ENCODE data around the gene FAM110A.

Gene FAM110A

DNA sequence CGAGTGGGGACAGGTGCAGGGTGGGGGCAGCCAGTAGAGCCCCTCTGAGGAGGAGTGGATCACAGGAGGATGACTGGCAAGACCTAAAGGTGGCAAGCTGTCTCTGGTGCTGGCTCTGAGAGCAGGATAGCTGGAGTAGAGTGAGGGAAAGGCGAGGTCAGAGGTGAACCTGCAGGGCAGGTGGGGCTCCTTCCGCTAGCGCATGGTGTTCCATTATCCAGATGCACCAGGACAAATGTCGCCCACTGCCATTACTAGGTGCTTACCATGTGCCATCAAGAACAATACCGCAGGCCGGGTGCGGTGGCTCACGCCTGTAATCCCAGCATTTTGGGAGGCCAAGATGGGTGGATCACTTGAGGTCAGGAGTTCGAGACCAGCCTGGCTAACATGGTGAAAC is 18.3 kb upstream of the FAM110A start:
- Histone ChIP-seq H3K9me3 (ENCODE audit: control insufficient read depth, insufficient read depth, low read length) (no peaks in the 10 kb centered on the region), H3K27me3 (ENCODE audit: control insufficient read depth, insufficient read depth, low read length) (no peaks in the 10 kb centered on the region), H3K36me3 (ENCODE audit: control insufficient read depth, insufficient read depth, low read length) (no peaks in the 10 kb centered on the region), H3K9ac (ENCODE audit: low read depth, low read length) (no peak overlapping the region), H3K4me3 (ENCODE audit: low read depth, low read length) (no peak overlapping the region), H3K4me1 (ENCODE audit: control insufficient read depth, insufficient read depth, low read length) (no peaks in the 10 kb centered on the region)

DNA sequence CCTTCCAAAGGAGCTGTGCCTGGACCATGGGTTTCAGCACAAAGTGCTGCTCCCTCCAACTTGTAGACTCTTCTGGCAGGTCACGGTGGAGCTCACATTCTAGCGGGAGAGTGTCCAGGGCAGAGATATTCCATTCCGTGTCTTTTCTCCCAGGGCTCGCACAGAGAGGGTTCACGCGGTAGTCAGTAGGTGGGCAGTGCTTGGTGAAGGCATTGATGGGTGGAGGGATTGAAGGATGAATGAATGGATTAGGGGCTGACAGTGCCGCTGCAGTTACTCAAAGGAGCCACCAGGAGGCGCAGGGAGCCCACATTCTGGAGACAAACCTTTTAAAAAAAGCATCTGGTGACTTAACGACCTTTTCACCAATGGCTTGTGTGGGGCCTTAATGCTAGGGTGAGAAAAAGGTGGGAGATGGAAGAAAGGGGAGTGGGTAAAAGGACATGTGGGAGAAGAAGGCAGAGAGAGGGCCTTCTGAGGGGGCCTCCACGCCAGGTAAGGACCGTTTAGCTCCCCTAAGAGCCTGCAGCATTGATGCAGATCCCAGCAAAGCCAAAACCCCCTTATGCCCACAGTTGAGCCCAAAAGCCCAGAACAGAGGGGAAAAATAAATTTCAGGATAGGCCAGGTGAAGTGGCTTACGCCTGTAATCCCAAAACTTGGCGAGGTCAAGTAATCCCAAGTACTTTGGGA is 17.5 kb upstream of the FAM110A start:
- H3K4me1 ChIP-seq (ENCODE audit: control insufficient read depth, insufficient read depth, low read length): no peaks in the 10 kb centered on the region
- no peaks in the 10 kb centered on the region for H3K36me3 ChIP-seq (ENCODE audit: control insufficient read depth, insufficient read depth, low read length)
- H3K9me3 ChIP-seq (ENCODE audit: control insufficient read depth, insufficient read depth, low read length): no peaks in the 10 kb centered on the region
- H3K27me3 ChIP-seq (ENCODE audit: control insufficient read depth, insufficient read depth, low read length): no peaks in the 10 kb centered on the region
- H3K4me3 ChIP-seq (ENCODE audit: low read depth, low read length): peak overlapping the region; percentile 32
- no peak overlapping the region for H3K9ac ChIP-seq (ENCODE audit: low read depth, low read length)

DNA sequence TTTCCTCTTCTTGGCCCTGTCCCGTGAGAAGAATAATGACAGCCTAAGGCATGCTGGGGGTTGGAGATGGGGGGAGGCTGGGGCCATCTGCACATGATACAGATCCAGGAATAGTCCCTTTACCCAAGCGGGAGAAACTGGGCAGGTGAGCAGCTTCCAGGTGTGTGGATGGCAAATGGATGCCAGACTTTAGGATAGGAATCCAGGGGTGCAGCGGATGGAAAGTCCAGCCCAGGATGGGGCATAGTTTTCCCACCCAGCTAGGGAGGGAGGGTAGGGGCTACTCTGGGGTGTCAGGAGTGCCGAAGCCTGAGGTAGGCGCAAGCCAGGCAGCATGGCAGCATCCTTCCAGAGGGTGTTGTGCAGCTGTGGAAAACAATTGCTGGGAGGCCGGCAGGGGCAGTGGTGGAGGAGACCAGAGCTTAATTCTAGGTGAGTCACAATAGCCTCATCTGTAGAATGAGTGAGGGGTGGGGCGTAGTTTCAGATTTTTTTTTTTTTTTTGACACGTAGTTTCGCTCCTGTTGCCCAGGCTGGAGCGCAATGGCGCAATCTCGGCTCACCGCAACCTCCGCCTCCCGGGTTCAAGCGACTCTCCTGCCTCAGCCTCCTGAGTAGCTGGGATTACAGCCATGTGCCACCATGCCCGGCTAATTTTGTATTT is 15.4 kb upstream of the FAM110A start:
- Histone ChIP-seq H3K36me3 (ENCODE audit: control insufficient read depth, insufficient read depth, low read length) (no peaks in the 10 kb centered on the region), H3K27me3 (ENCODE audit: control insufficient read depth, insufficient read depth, low read length) (no peaks in the 10 kb centered on the region), H3K4me3 (ENCODE audit: low read depth, low read length) (no peak overlapping the region), H3K9ac (ENCODE audit: low read depth, low read length) (no peak overlapping the region), H3K4me1 (ENCODE audit: control insufficient read depth, insufficient read depth, low read length) (no peaks in the 10 kb centered on the region), H3K9me3 (ENCODE audit: control insufficient read depth, insufficient read depth, low read length) (no peaks in the 10 kb centered on the region)

DNA sequence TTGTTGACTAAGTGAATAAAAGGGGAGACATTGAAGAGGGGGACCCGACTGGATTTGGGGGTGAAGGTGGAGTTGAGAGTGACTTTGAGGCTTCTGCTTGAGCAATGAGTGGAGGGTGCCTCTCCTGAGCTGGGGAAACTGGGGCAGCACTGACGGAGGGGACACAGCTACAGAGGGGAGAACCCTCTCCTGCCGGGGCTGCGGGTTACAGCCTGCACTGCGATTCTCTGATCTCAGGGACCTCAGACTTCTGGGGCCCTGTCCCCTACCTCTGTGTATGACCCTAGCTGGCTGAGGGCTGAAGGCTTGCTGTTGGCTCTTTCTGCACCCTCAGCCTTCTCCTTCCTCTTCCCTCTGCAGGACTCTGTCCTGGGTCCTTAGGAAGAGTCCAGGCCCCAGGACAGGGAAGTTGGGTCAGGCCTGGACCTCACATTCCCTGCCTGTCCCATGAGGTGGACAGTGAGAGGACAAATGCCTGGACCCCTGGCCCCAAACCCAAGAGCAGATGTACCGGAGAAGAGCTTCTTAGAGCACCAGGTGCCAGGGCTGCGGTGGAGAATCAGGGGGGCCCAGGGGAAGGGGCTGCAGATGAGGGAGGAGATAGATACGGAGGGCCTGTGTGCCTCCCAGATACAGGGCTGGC is 13.7 kb upstream of the FAM110A start:
- Histone ChIP-seq H3K9ac (ENCODE audit: low read depth, low read length) (no peak overlapping the region), H3K9me3 (ENCODE audit: control insufficient read depth, insufficient read depth, low read length) (no peaks in the 10 kb centered on the region), H3K27me3 (ENCODE audit: control insufficient read depth, insufficient read depth, low read length) (no peaks in the 10 kb centered on the region), H3K4me1 (ENCODE audit: control insufficient read depth, insufficient read depth, low read length) (no peaks in the 10 kb centered on the region), H3K4me3 (ENCODE audit: low read depth, low read length) (no peak overlapping the region), H3K36me3 (ENCODE audit: control insufficient read depth, insufficient read depth, low read length) (no peaks in the 10 kb centered on the region)

DNA sequence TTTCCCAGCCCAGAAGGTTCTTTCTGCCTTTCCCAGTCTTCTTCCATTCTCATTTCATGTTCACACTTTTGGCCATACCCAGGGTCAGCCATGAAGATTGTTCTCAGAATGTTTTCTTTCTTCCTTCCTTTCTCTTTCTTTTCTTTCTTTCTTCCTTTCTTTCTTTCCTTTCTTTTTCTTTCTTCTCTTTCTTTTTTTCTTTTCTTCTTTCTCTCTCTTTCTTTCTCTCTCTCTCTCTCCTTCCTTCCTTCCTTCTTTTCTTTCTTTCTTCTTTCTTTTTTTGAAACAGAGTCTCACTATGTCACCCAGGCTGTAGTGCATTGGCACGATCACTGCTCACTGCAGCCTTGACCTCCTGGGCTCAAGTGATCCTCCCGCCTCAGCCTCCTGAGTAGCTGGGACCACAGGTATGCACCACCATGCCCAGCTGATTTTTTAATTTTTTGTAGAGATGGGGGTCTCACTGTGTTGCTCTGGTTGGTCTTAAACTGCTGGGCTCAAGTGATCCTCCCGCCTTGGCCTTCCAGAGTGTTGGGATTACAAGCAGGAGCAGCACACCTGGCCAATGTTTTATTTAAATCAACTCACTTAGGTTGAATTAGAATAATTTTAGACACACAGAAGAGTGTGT is 13.1 kb upstream of the FAM110A start:
- H3K4me3 ChIP-seq (ENCODE audit: low read depth, low read length): no peak overlapping the region
- no peaks in the 10 kb centered on the region for H3K27me3 ChIP-seq (ENCODE audit: control insufficient read depth, insufficient read depth, low read length)
- no peaks in the 10 kb centered on the region for H3K4me1 ChIP-seq (ENCODE audit: control insufficient read depth, insufficient read depth, low read length)
- H3K36me3 ChIP-seq (ENCODE audit: control insufficient read depth, insufficient read depth, low read length): no peaks in the 10 kb centered on the region
- H3K9me3 ChIP-seq (ENCODE audit: control insufficient read depth, insufficient read depth, low read length): no peaks in the 10 kb centered on the region
- no peak overlapping the region for H3K9ac ChIP-seq (ENCODE audit: low read depth, low read length)

DNA sequence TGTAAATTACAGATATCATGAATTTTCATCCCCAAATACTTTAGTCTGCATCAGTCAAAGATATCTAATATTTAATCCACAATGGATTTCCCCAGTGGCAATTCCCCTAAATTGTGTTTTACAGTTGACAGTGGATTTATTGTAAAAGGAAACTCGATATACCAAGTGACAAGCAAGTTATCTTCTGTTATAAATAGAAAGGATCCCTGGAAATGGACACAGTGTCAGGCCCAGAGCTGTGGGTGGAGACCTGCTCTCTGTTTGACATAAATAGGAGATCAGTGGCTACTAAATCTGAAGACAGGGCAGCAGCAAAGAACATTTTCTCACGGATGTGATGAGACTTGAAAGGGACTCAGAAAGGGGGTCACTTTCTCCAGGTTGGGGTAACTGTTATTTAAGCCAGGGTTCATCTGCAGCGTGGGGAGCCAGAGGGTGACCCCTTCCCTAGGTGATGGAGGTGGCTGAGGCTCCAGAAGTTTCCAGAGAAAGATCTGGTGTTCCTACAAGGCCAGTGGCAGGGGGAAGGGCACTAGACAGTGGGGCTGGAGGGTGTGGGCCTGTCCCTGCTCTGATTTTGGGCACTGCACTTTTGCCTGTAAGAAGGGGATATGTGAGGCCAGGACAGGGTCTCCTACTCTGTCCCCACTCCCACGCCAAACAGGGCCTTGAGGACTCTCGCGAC is 12.3 kb upstream of the FAM110A start:
- H3K9me3 ChIP-seq (ENCODE audit: control insufficient read depth, insufficient read depth, low read length): no peaks in the 10 kb centered on the region
- no peak overlapping the region for H3K9ac ChIP-seq (ENCODE audit: low read depth, low read length)
- H3K36me3 ChIP-seq (ENCODE audit: control insufficient read depth, insufficient read depth, low read length): no peaks in the 10 kb centered on the region
- H3K4me1 ChIP-seq (ENCODE audit: control insufficient read depth, insufficient read depth, low read length): no peaks in the 10 kb centered on the region
- H3K27me3 ChIP-seq (ENCODE audit: control insufficient read depth, insufficient read depth, low read length): no peaks in the 10 kb centered on the region
- no peak overlapping the region for H3K4me3 ChIP-seq (ENCODE audit: low read depth, low read length)

DNA sequence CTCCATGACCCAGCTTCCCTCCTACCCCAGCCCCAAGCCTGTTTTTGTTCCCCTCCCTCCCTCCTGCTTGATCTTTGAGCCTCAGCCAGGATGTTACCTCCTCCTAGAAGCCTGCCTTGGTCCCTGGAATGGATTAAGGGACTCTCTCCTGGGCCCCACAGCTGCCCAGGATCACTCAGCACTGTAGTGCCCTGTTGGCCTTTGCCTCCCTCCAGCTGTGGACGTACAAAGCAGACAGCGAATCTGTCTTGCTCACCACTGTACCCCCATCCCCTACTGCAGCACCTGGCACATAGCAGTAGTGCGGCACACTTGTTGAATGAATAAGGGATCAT is 11.8 kb upstream of the FAM110A start:
- H3K36me3 ChIP-seq (ENCODE audit: control insufficient read depth, insufficient read depth, low read length): no peaks in the 10 kb centered on the region
- no peaks in the 10 kb centered on the region for H3K4me1 ChIP-seq (ENCODE audit: control insufficient read depth, insufficient read depth, low read length)
- no peak overlapping the region for H3K4me3 ChIP-seq (ENCODE audit: low read depth, low read length)
- H3K9me3 ChIP-seq (ENCODE audit: control insufficient read depth, insufficient read depth, low read length): no peaks in the 10 kb centered on the region
- no peak overlapping the region for H3K9ac ChIP-seq (ENCODE audit: low read depth, low read length)
- no peaks in the 10 kb centered on the region for H3K27me3 ChIP-seq (ENCODE audit: control insufficient read depth, insufficient read depth, low read length)

DNA sequence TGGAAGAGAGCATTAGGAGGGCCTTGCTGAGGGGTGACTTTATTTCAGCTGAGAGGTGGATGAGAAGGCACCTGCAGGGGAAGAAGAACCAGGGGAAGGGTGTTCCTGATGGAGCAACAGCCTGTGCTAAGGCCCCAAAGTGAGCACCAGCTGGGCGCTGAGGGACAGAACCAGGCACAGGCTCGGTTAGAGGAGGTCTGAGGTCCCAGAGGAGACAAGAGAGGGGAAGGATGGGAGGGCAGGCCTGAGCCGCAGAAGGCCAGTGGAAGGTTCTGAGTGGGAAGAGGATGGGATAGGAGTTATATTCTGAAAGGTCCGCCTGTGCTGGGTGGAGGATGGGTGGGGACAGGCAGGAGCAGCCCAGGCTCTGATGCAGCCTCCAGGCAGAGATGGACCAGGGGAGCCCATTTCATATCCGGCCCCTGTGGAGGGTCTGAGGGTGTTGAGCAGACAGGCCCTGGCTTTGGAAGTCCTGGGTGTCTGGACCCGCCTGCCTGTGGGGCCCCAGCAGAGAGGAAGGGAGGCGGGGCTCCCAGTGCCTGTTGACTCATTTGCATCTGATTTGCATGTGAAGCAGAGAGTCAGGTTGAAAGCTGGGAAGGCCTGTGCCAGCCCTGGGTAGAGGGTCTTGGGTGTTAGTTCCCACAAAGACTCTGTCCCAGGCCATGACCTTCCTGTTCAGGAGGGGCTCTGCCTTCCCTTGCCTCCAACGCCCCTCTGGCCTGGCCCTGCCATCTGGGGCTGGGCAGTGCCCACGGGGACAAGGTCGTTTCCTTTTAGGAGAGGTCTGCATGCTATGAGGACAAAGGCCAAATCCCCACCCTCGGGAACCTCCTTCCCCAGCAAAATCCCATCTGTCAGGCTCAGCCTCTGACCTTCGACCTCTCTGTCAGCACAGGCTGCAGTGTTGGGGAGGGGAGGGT is 10.6 kb upstream of the FAM110A start:
- Histone ChIP-seq H3K27me3 (ENCODE audit: control insufficient read depth, insufficient read depth, low read length) (no peaks in the 10 kb centered on the region), H3K9me3 (ENCODE audit: control insufficient read depth, insufficient read depth, low read length) (no peaks in the 10 kb centered on the region), H3K9ac (ENCODE audit: low read depth, low read length) (no peak overlapping the region), H3K36me3 (ENCODE audit: control insufficient read depth, insufficient read depth, low read length) (no peaks in the 10 kb centered on the region), H3K4me3 (ENCODE audit: low read depth, low read length) (no peak overlapping the region), H3K4me1 (ENCODE audit: control insufficient read depth, insufficient read depth, low read length) (no peaks in the 10 kb centered on the region)

DNA sequence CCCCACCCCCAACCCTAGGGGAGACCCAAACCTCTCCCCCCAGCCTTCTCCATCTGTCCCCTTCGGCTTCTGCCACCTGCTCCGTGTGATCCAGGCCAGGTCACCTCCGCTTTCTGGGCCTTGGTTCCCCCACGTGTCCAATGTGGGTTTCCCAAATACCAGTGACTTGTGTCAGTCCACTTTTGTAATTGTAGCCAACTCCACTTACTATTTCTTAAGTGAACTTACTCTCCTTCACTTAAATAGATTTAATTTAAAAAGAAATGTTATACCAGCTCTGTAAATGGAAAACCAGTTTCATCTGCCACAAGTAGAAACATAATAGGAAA is 10.0 kb upstream of the FAM110A start:
- H3K9me3 ChIP-seq (ENCODE audit: control insufficient read depth, insufficient read depth, low read length): no peaks in the 10 kb centered on the region
- H3K4me3 ChIP-seq (ENCODE audit: low read depth, low read length): no peak overlapping the region
- H3K36me3 ChIP-seq (ENCODE audit: control insufficient read depth, insufficient read depth, low read length): no peaks in the 10 kb centered on the region
- H3K4me1 ChIP-seq (ENCODE audit: control insufficient read depth, insufficient read depth, low read length): no peaks in the 10 kb centered on the region
- H3K9ac ChIP-seq (ENCODE audit: low read depth, low read length): no peak overlapping the region
- H3K27me3 ChIP-seq (ENCODE audit: control insufficient read depth, insufficient read depth, low read length): no peaks in the 10 kb centered on the region

DNA sequence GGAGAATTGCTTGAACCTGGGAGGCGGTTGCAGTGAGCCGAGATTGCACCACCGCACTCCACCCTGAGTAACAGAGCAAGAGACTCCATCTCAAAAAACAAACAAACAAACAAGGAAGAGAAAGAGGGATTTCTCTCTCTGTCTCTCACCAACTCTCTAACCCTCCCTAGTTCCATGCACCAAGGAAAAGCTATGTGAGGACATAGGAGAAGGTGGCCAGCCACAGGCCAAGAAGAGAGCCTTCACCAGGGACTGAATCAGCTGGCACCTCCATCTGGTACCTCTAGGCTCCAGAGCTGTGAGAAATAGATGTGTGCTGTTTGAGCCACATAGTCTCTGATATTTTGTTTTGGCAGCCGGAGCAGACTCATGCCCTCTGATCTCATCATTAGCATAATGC is 9.0 kb upstream of the FAM110A start:
- H3K4me1 ChIP-seq (ENCODE audit: control insufficient read depth, insufficient read depth, low read length): no peaks in the 10 kb centered on the region
- no peaks in the 10 kb centered on the region for H3K9me3 ChIP-seq (ENCODE audit: control insufficient read depth, insufficient read depth, low read length)
- H3K36me3 ChIP-seq (ENCODE audit: control insufficient read depth, insufficient read depth, low read length): no peaks in the 10 kb centered on the region
- H3K27me3 ChIP-seq (ENCODE audit: control insufficient read depth, insufficient read depth, low read length): no peaks in the 10 kb centered on the region
- H3K9ac ChIP-seq (ENCODE audit: low read depth, low read length): no peak overlapping the region
- H3K4me3 ChIP-seq (ENCODE audit: low read depth, low read length): no peak overlapping the region

DNA sequence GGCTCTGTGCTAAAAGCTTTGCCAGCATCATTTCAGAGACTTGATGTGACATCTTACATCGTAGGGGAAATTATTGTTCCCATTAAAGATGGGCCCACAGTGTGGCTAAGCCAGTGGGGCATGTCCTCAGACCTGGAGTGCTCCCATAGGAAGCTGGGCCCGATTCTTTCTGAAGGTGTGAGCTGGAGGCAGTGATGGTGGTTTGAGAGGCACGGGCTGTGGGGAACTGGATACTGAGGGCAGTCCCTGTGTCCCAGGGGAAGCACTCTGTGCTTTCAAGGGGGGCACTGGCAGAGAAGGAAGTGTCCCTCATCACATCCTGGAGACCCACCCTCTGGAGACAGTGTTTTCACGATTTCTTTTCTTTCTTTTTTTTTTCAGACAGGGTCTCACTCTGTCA is 8.6 kb upstream of the FAM110A start:
- H3K36me3 ChIP-seq (ENCODE audit: control insufficient read depth, insufficient read depth, low read length): no peaks in the 10 kb centered on the region
- H3K9me3 ChIP-seq (ENCODE audit: control insufficient read depth, insufficient read depth, low read length): no peaks in the 10 kb centered on the region
- H3K9ac ChIP-seq (ENCODE audit: low read depth, low read length): no peak overlapping the region
- H3K27me3 ChIP-seq (ENCODE audit: control insufficient read depth, insufficient read depth, low read length): no peaks in the 10 kb centered on the region
- H3K4me3 ChIP-seq (ENCODE audit: low read depth, low read length): no peak overlapping the region
- H3K4me1 ChIP-seq (ENCODE audit: control insufficient read depth, insufficient read depth, low read length): no peaks in the 10 kb centered on the region

Data from iPS-15b (cell line).